Measurements from ENCODE around the gene LRRC42. TPM values are rescaled to one million over a fixed set of nuclear protein-coding genes. Genes with fewer than 3 reads are reported as not detected.

The LRRC42 gene
- total and polyA plus RNA-seq, 12 donors, result 15.2 to 43.4 (median 31.6) TPM

- peaks cover 15 to 21% of the 10 kb centered on the region in 2 donors for H3K4me1 ChIP-seq (replicated peaks in 1 of 2)
- no peaks in the 10 kb centered on the region for H3K27me3 ChIP-seq
- H3K4me3 ChIP-seq, result no peak overlapping the region
- no peaks in the 10 kb centered on the region for H3K36me3 ChIP-seq (replicated peaks in 1 of 2)
- WGBS, 4 donors, result 87 to 97% (median 90%) methylated on average over 2 to 4 of the region's 4 CpGs
- no peak overlapping the region for H3K27ac ChIP-seq
- H3K9me3 ChIP-seq (replicated peaks in 1 of 3), result no peaks in the 10 kb centered on the region
- intact Hi-C loops (cut with DNase I), result no loop called here
- DNase-seq, result no peak
- no peak for TF ChIP-seq CTCF (IDR thresholded peaks at IDR 0.05)
- no peak for TF ChIP-seq POLR2A (IDR thresholded peaks at IDR 0.05)
Measured at GRCh38 chr1:53906121-53906520, 40.0 kb upstream of the LRRC42 start.

- no peak for TF ChIP-seq POLR2A (IDR thresholded peaks at IDR 0.05)
- no peak for TF ChIP-seq CTCF (IDR thresholded peaks at IDR 0.05)
- H3K4me3 ChIP-seq, result no peak overlapping the region
- intact Hi-C loops (cut with DNase I), result no loop called here
- H3K27me3 ChIP-seq, result no peaks in the 10 kb centered on the region
- H3K9me3 ChIP-seq (replicated peaks in 1 of 3), result no peaks in the 10 kb centered on the region
- DNase-seq, result peak in 6 of 7 donors; percentile 45 to 67 (median 62)
- H3K36me3 ChIP-seq (replicated peaks in 1 of 2), result no peaks in the 10 kb centered on the region
- peaks cover 0 to 16% of the 10 kb centered on the region in 2 donors for H3K4me1 ChIP-seq (replicated peaks in 1 of 2)
- peak overlapping the region in 4 of 5 donors; percentile 14 to 78 (median 42) for H3K27ac ChIP-seq
- WGBS, 4 donors, result 44 to 61% (median 49%) methylated on average over 3 of the region's 3 CpGs
Measured at GRCh38 chr1:53909946-53910345, 36.2 kb upstream of the LRRC42 start.

- Histone ChIP-seq H3K4me3 (no peak overlapping the region), H3K27ac (no peak overlapping the region), H3K27me3 (no peaks in the 10 kb centered on the region), H3K9me3 (replicated peaks in 1 of 3) (no peaks in the 10 kb centered on the region), H3K4me1 (replicated peaks in 1 of 2) (peaks cover 0 to 20% of the 10 kb centered on the region in 2 donors), H3K36me3 (replicated peaks in 1 of 2) (no peaks in the 10 kb centered on the region)
- intact Hi-C loops (cut with DNase I), result no loop called here
- no peak for TF ChIP-seq POLR2A (IDR thresholded peaks at IDR 0.05)
- no peak for TF ChIP-seq CTCF (IDR thresholded peaks at IDR 0.05)
- 58 to 73% (median 60%) methylated on average over 4 of the region's 4 CpGs for WGBS, 4 donors
- DNase-seq, result no peak
Measured at GRCh38 chr1:53911442-53911841, 34.7 kb upstream of the LRRC42 start.

- no peak overlapping the region for H3K4me3 ChIP-seq
- no peak overlapping the region for H3K27ac ChIP-seq
- no peak for DNase-seq
- intact Hi-C loops (cut with DNase I), result no loop called here
- H3K27me3 ChIP-seq, result no peaks in the 10 kb centered on the region
- H3K9me3 ChIP-seq (replicated peaks in 1 of 3), result no peaks in the 10 kb centered on the region
- WGBS, 4 donors, result 87 to 94% (median 90%) methylated on average over 5 of the region's 5 CpGs
- TF ChIP-seq POLR2A (IDR thresholded peaks at IDR 0.05) (no peak), CTCF (IDR thresholded peaks at IDR 0.05) (no peak)
- no peaks in the 10 kb centered on the region for H3K36me3 ChIP-seq (replicated peaks in 1 of 2)
- H3K4me1 ChIP-seq (replicated peaks in 1 of 2), result peaks cover 0 to 22% of the 10 kb centered on the region in 2 donors
Measured at GRCh38 chr1:53913352-53914033, 32.7 kb upstream of the LRRC42 start.
